Measurements from ENCODE around the gene RABGAP1. TPM values are rescaled to one million over a fixed set of nuclear protein-coding genes. Genes with fewer than 3 reads are reported as not detected.
"Not testable (repeated sequence)": the region's sequence is repeated elsewhere in the genome, so short reads cannot be mapped to it uniquely, and the experiment has no call there.

Gene RABGAP1
- total RNA-seq: 10 to 100 TPM; 33.1 TPM

- no peaks in the 10 kb centered on the region for H3K9me3 Mint-ChIP-seq
- DNase-seq (peak; percentile 97 to 99), ATAC-seq (replicated peaks in 1 of 2) (peak; percentile 97 to 98)
- H3K27me3 Mint-ChIP-seq (ENCODE audit: low read depth): no peaks in the 10 kb centered on the region
- H3K27ac Mint-ChIP-seq: peak within 1 kb of the TSS; percentile 90
- H3K36me3 Mint-ChIP-seq (ENCODE audit: insufficient read depth in 2 of 2): peaks cover 7 to 15% of the 10 kb centered on the region in 2 donors
- H3K4me3 Mint-ChIP-seq: peak within 1 kb of the TSS; percentile 94 to 98
- H3K4me1 Mint-ChIP-seq (ENCODE audit: low read depth): peaks cover 37% of the 10 kb centered on the region
Measured at GRCh38 chr9:122940749-122941581, at the start of gene RABGAP1. Gene RABGAP1, plus strand, starts transcription at chr9:122941020. Its CDS starts 16,040 bp downstream, at chr9:122957060.

GRCh38 chr9:122897969-122898368 is 42.9 kb upstream of the RABGAP1 start:
- Mint-ChIP-seq H3K9me3 (no peaks in the 10 kb centered on the region), H3K27ac (peak overlapping the region; percentile 64), H3K36me3 (ENCODE audit: insufficient read depth in 2 of 2) (peaks cover 2 to 8% of the 10 kb centered on the region in 2 donors), H3K4me3 (peak overlapping the region in 1 of 2 donors; percentile 45), H3K4me1 (ENCODE audit: low read depth) (peaks cover 39% of the 10 kb centered on the region), H3K27me3 (ENCODE audit: low read depth) (no peaks in the 10 kb centered on the region)
- ATAC-seq (replicated peaks in 1 of 2): peak in 1 of 2 donors; percentile 33
- DNase-seq: no peak

GRCh38 chr9:122900791-122901190 is 40.0 kb upstream of the RABGAP1 start:
- DNase-seq (no peak), ATAC-seq (replicated peaks in 1 of 2) (no peak)
- no peaks in the 10 kb centered on the region for H3K9me3 Mint-ChIP-seq
- H3K27ac Mint-ChIP-seq: peak overlapping the region; percentile 28
- H3K27me3 Mint-ChIP-seq (ENCODE audit: low read depth): no peaks in the 10 kb centered on the region
- peaks cover 43% of the 10 kb centered on the region for H3K4me1 Mint-ChIP-seq (ENCODE audit: low read depth)
- peak overlapping the region; percentile 56 to 67 for H3K4me3 Mint-ChIP-seq
- peaks cover 0 to 5% of the 10 kb centered on the region in 2 donors for H3K36me3 Mint-ChIP-seq (ENCODE audit: insufficient read depth in 2 of 2)

GRCh38 chr9:122904466-122904822 is 36.4 kb upstream of the RABGAP1 start:
- Mint-ChIP-seq H3K27me3 (ENCODE audit: low read depth) (no peaks in the 10 kb centered on the region), H3K9me3 (no peaks in the 10 kb centered on the region), H3K27ac (peak overlapping the region; percentile 99), H3K36me3 (ENCODE audit: insufficient read depth in 2 of 2) (peaks cover 0 to 5% of the 10 kb centered on the region in 2 donors), H3K4me1 (ENCODE audit: low read depth) (peaks cover 35% of the 10 kb centered on the region), H3K4me3 (peak overlapping the region; percentile 93 to 99)
- DNase-seq (peak; percentile 31 to 44), ATAC-seq (replicated peaks in 1 of 2) (peak; percentile 4 to 23)

GRCh38 chr9:122904823-122905710 is 35.8 kb upstream of the RABGAP1 start, which contains the start of gene RC3H2:
Gene RC3H2, minus strand, starts transcription at chr9:122905359. Its CDS starts 7,850 bp downstream, at chr9:122897509.
- ATAC-seq (replicated peaks in 1 of 2) (peak; percentile 89 to 90), DNase-seq (peak; percentile 95 to 98)
- H3K4me1 Mint-ChIP-seq (ENCODE audit: low read depth): peaks cover 31% of the 10 kb centered on the region
- H3K9me3 Mint-ChIP-seq: no peaks in the 10 kb centered on the region
- no peaks in the 10 kb centered on the region for H3K27me3 Mint-ChIP-seq (ENCODE audit: low read depth)
- peak within 1 kb of the TSS; percentile 99 for H3K27ac Mint-ChIP-seq
- H3K36me3 Mint-ChIP-seq (ENCODE audit: insufficient read depth in 2 of 2): peaks cover 0 to 4% of the 10 kb centered on the region in 2 donors
- H3K4me3 Mint-ChIP-seq: peak within 1 kb of the TSS; percentile 93 to 99

- H3K27ac Mint-ChIP-seq; ATAC-seq (replicated peaks in 1 of 2); DNase-seq; H3K4me3 Mint-ChIP-seq; H3K9me3 Mint-ChIP-seq; H3K36me3 Mint-ChIP-seq (ENCODE audit: insufficient read depth in 2 of 2); H3K27me3 Mint-ChIP-seq (ENCODE audit: low read depth): not testable (repeated sequence)
- H3K4me1 Mint-ChIP-seq (ENCODE audit: low read depth): peaks cover 35% of the 10 kb centered on the region
Measured at GRCh38 chr9:122906122-122906521, 34.7 kb upstream of the RABGAP1 start.

GRCh38 chr9:122912671-122912963 is 28.2 kb upstream of the RABGAP1 start:
- H3K36me3 Mint-ChIP-seq (ENCODE audit: insufficient read depth in 2 of 2): peaks cover 8 to 20% of the 10 kb centered on the region in 2 donors
- ATAC-seq (replicated peaks in 1 of 2) (no peak), DNase-seq (no peak)

GRCh38 chr9:122912964-122913673 is 27.7 kb upstream of the RABGAP1 start, which contains the start of gene ZBTB6:
Gene ZBTB6, minus strand, starts transcription at chr9:122913323. Its CDS starts 1,251 bp downstream, at chr9:122912072.
- peak; percentile 97 for ATAC-seq (replicated peaks in 1 of 2)
- Mint-ChIP-seq H3K36me3 (ENCODE audit: insufficient read depth in 2 of 2) (peaks cover 8 to 18% of the 10 kb centered on the region in 2 donors), H3K4me3 (peak within 1 kb of the TSS; percentile 91 to 99), H3K27me3 (ENCODE audit: low read depth) (no peaks in the 10 kb centered on the region), H3K4me1 (ENCODE audit: low read depth) (peaks cover 35% of the 10 kb centered on the region), H3K9me3 (no peaks in the 10 kb centered on the region), H3K27ac (peak within 1 kb of the TSS; percentile 100)
- peak; percentile 74 to 80 for DNase-seq

More at GRCh38 chr9:122912671-122912963, 28.2 kb upstream of the RABGAP1 start:
- Mint-ChIP-seq H3K27ac (peak overlapping the region; percentile 100), H3K4me3 (peak overlapping the region; percentile 91 to 99), H3K4me1 (ENCODE audit: low read depth) (peaks cover 35% of the 10 kb centered on the region), H3K27me3 (ENCODE audit: low read depth) (no peaks in the 10 kb centered on the region), H3K9me3 (no peaks in the 10 kb centered on the region)

GRCh38 chr9:122918310-122918709 is 22.5 kb upstream of the RABGAP1 start:
- Mint-ChIP-seq H3K4me1 (ENCODE audit: low read depth) (no peaks in the 10 kb centered on the region), H3K36me3 (ENCODE audit: insufficient read depth in 2 of 2) (peaks cover 0 to 6% of the 10 kb centered on the region in 2 donors), H3K4me3 (no peak overlapping the region), H3K27ac (no peak overlapping the region), H3K27me3 (ENCODE audit: low read depth) (no peaks in the 10 kb centered on the region), H3K9me3 (no peaks in the 10 kb centered on the region)
- ATAC-seq (replicated peaks in 1 of 2) (no peak), DNase-seq (no peak)

GRCh38 chr9:122922713-122923112 is 18.1 kb upstream of the RABGAP1 start:
- Mint-ChIP-seq H3K36me3 (ENCODE audit: insufficient read depth in 2 of 2) (peaks cover 0 to 5% of the 10 kb centered on the region in 2 donors), H3K4me1 (ENCODE audit: low read depth) (peaks cover 8% of the 10 kb centered on the region), H3K27me3 (ENCODE audit: low read depth) (no peaks in the 10 kb centered on the region), H3K27ac (no peak overlapping the region), H3K9me3 (no peaks in the 10 kb centered on the region), H3K4me3 (no peak overlapping the region)
- DNase-seq (no peak), ATAC-seq (replicated peaks in 1 of 2) (no peak)

- Mint-ChIP-seq H3K36me3 (ENCODE audit: insufficient read depth in 2 of 2) (peaks cover 0 to 5% of the 10 kb centered on the region in 2 donors), H3K27ac (no peak overlapping the region), H3K4me1 (ENCODE audit: low read depth) (peaks cover 8% of the 10 kb centered on the region), H3K9me3 (no peaks in the 10 kb centered on the region), H3K27me3 (ENCODE audit: low read depth) (no peaks in the 10 kb centered on the region), H3K4me3 (no peak overlapping the region)
- ATAC-seq (replicated peaks in 1 of 2) (peak in 1 of 2 donors; percentile 53), DNase-seq (no peak)
Measured at GRCh38 chr9:122923947-122924346, 16.9 kb upstream of the RABGAP1 start.

GRCh38 chr9:122929796-122930354 is 10.9 kb upstream of the RABGAP1 start:
- DNase-seq (no peak), ATAC-seq (replicated peaks in 1 of 2) (no peak)
- peaks cover 20% of the 10 kb centered on the region for H3K4me1 Mint-ChIP-seq (ENCODE audit: low read depth)
- H3K36me3 Mint-ChIP-seq (ENCODE audit: insufficient read depth in 2 of 2): peaks cover 1 to 2% of the 10 kb centered on the region in 2 donors
- no peaks in the 10 kb centered on the region for H3K27me3 Mint-ChIP-seq (ENCODE audit: low read depth)
- H3K4me3 Mint-ChIP-seq: no peak overlapping the region
- H3K9me3 Mint-ChIP-seq: no peaks in the 10 kb centered on the region
- H3K27ac Mint-ChIP-seq: no peak overlapping the region
